CMK (cell line): ENCODE measurements around the gene RDH5.

ENCODE experiments used
- DNase-seq: peaks from one replicate; pipeline ENCODE4 v3.0.0-alpha.2; 2010; ENCODE audit warnings: low read depth

The RDH5 gene

DNA sequence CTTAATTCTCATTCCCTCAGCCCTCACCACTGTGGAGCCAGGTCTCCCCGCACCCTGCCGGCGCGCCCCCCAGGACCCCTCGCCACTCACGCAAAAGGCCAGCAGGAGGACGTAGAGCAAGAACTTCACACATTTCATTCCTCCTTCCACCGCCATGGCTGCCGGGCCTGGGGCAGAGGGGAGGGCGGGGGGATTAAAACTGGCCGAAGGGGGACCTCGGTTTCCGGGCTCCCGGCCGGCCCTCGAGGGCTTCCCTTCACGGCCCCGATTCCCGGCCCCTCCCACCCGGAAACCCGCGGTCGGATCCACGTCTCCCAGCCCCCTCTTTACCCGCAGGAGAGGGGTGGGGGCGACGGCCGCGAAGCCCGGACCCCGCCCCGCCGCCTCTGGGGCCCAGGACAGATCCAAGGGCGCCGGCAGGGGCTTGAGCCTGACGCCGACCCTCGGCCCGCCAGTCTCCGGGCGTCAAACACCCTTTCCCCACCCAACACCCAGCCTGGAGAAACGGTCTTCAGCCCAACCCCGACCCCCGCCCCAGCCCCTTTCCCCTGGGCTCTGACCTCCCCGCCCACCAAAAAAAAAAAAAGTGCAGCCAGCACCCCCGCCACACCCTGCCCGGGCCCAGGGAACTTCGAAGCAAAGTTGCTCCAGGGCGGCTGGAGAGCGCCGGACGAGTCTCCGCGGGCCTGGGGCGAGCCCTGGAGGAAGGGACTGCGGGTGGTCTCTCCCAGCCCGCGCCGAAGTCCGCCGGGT lies 8.2 kb downstream of the RDH5 start:
- no peak for DNase-seq

DNA sequence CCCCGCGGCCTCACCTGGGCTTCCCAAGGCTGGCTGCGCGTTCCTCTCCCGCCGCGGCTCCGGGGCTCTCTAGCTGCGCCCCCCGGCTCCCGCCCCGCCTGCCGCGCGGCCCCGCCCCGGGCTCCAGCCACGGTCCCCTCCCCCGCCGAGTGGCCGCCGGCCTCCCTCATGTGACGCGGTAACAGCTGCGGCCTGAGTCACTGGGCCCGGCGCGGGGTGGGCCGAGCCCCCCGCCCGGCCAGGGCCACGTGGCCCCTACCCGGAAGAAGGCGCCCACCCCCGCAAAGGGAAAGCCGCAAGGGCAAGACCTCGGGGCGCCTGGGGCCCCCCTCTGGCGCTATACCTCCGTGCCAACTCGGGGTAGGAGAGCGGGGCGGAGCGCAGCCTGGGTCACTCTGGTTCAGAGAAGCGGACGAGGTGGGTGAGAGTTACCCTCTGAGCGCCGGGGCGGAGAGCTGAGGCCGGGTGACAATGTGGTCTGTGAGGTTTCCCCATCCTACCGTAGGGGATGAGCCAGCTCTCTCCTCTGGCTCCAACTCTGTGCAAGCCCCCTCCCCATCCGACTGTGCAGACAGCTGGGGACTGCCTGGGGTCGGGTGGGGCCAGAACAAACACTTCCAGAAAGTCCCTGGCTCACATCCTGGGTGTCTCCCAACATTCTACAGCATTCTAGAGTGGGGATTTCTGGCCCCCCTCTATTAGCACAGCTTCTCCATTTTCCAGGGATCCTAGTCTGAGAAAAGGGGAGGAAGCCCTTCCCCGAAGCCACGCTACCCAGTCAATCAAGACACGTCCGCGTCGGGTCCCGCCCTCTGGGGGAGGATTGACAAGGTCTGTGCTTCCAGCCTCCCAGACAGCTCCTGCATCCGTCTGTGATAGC lies 9.0 kb downstream of the RDH5 start, which contains the start of gene CD63:
CD63 (minus strand) TSS at position 71 of the 880 bp plus-strand sequence. CDS start 668 bp downstream, outside the sequence.
- peak; percentile 80 for DNase-seq

DNA sequence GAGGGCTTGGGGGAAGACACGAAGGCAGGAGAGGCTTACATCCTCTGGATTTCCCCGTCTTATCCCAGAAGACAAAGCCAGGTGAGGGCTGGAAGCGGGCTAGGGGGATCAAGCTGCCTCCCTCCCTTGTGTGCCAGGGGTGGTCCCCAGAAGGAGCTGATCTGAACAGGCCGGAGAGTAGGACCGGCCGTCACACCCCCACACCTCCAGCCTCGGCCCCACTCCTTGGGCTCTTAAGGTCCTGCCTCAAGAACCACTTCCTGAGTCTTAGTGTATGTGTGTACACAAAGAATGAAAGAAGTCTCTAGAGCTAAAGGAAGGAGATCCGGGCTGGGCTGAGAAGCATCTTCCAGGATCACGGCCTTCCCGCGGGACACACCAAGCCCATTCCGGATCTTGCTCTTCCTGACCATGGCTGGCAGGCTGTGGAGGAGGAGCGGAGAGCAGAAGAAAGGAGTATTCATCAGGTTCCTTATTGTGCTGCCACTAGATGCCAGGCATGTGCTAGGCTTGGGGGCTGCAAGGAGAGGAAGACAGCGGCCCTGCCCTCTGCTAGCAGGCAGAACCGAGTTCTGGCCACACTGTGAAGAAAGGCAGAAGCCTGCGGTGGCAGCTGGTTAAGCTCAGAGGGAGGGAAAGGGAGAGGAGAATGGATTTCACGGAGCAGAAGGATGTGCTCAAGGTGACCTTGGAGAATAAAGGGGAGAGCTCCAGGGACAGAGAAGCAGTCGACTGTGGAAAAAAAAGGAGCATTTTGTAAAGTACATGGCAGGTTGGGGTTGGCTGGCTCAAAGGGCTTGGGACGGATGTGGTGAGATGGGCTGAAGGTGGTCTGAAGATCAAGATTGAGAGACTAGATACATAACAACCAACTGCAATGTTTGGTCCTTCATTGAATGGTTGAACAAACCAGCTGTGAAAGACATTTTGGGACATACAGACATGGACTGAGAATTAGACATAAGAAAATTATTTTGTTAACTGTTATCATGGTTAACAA lies 9.9 kb downstream of the RDH5 start:
- peak; percentile 56 for DNase-seq

DNA sequence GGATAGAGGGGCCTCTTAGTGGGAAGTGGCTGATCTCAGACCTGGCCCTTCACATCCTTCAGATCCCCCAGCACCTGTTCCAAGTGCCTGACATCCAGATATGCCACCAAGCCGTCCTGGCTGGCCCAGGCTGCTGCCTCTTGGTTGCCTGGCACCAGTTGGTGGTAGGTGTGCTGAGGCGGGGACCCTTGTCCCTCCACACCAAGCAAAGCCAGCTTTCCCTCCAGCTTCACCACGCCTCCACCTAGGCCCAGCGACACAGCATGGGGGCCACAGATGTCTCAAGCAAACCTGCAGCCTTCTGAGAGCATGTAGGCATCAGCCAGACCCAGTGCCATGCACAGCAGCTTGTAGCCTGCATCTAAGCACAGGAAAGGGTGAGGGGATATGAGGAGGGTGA lies 12.1 kb downstream of the RDH5 start:
- DNase-seq = no peak

DNA sequence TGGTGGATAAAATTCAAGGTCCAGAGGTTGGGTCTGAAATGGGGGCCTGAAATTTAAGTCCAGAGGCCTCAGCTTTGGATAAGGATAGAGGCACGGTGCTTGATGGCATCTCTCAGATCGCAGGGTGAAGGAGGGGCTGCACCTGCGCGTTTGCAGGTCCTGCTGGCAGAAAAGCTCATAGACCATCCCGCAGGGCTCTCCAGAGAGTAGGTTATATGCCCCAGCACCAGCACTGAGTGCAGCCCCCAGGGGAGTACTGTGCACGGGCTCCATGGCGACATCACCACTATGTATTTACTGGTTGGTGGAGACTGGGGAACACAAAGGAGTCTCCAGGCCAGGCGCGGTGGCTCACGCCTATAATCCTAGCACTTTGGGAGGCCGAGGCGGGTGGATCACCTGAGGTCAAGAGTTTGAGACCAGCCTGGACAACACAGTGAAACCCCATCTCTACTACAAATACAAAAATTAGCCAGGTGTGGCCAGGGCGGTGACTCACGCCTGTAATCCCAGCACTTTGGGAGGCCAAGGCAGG lies 12.9 kb downstream of the RDH5 start:
- DNase-seq = no peak

DNA sequence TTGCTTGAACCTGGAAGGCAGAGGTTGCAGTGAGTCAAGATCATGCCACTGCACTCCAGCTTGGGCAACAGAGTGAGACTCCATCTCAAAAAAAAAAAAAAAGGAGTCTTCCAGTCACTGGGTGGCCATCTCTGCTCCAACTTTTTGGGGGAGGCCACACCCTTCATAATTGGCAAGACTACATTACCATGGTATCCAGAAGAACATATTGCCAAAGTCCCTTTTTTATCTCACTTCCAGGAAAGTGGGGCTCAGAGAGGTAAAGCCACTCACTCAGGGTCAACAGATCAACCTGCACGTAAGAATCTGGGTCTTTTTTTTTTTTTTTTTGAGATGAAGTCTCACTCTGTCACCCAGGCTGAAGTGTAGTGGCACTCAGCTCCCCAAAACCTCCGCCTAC lies 13.7 kb downstream of the RDH5 start:
- no peak for DNase-seq

DNA sequence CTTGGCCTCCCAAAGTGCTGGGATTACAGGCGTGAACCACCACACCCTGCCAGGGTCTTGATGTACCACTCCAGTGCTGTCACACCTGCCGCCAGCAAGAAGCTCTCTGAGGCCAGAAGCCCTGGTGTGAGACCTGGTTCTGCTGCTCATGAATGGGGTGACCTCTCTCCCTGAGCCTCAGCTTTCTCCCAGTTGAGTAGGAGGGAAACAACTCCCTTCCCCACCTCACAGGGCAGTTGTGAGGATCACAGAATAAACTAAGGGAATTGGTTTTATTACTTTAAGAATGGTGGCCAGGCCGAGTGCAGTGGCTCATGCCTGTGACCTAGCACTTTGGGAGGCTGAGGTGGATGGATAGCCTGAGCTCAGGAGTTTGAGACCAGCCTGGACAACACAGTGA lies 14.4 kb downstream of the RDH5 start:
- no peak for DNase-seq

DNA sequence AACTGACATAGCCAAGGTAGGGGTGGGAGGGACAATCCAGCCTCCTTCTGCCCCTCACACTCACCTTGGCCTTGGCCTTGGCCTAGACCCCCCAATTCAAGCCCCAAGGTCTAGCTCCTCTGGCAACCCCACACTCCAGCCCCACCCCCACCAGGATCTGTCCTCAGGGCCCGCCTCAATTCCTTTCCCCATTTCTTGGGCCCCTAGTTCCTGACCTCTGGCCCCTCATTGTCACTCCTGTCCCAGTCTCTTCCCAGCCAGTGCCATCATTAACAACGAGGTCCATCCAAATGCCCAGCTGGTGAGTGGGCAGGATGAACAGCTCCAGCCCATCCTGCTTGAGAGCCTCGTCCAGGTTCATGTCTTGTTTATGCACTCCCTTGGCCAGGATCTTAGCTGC lies 15.9 kb downstream of the RDH5 start:
- no peak for DNase-seq

DNA sequence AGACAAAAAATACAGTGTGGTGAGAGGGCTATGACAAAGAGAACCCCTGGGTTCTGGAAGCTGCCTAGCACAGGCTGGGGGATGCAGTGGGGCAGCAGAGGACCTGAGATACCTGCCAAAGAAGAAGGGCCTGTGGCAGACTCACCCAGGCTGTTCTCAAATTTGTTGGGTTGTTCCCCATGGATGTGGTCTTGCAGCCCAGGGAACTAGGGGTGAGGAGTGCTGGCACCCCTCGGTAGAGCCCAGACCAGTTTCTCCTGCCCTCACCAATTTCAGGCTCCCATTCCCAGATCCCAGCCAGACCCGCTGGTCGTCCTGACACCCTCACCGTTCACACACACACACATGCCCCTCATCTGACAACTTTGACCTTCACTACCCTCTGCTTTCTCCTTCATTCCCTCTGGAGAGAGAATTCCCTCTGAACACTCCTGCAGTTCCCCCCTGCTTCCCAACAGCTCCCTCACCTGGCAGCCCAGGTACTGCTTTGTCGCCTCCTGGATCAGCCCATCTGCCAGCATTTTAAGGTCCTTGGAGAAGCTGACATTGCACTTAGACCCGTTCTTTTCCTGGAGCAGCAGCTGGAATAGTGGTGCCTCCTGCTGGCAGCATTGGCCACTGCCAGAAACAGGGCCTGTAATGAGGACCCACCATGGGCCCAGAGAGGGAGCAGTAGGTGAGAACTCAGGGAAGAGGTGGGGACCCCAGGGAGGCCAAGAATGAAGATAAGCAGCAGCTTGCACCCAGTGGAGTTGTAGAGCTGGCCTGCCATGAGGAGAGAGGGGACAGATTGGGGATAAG lies 16.8 kb downstream of the RDH5 start:
- no peak for DNase-seq

DNA sequence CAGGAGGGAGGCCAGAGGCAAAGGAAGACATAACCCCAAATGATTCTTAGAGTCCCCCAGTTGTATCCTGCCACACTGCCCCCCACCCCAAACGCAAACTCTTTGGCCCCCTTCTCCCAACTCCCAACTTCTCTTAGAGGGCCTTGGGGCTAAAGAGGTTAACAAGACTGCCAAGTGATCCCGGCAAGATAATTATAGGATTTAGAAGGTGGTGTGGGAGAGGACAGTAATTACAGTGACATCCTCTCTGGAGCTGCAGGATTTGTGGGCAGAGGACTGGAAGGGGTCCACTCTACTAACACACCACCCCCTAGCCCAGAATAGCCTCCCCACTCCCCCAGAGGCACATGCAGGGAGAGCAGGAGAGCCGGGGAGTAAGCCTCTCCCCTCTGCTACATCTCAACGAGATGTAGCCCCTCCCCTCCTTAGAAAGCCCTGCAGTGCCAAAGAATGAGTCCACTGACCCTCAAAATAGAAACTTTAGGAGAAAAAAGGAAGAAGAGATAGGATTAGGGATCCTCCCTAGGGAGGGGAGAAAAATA lies 17.5 kb downstream of the RDH5 start:
- DNase-seq = no peak

DNA sequence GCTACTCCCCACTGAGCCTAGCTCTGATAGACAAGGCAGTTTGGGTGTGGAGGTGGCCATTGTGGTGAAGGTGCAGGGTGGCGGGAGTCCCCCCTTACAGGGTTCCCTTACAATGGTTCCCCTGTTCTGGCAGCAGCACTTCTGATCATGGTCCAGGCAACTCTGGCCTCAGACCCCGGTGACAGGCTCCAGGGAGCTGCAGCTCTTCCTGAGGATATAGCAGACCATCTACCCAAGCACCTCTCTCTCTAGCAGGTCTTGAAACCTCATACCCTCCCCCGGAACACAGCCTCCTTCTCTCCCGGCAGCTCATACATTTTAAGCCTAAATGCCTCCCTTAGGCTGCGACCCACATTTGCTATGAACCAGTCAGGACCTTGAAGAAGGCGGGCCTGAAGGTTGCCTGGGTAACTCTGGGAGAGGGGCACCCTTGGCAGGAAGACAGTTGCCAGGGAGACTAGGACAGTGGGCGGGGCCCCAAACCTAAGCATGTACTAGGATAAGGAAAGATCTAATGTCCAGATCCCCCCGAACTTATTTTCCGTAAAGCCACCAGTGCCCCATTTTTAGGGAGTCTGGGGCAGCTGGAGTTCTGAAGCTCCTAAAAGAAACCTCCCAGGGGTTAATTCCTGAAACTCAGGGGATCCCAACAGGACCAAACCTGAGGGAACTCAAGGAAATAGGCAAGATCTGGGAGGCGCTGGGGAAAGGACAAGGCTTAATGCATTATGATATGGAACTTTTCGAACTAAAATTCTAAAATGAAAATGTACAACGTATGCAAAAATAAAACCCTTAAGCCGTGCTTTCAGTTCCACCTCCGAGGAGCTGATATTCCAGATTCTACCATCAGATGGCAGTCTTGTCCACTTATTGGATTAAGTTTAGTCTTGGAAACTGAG lies 18.2 kb downstream of the RDH5 start:
- peak; percentile 81 for DNase-seq

DNA sequence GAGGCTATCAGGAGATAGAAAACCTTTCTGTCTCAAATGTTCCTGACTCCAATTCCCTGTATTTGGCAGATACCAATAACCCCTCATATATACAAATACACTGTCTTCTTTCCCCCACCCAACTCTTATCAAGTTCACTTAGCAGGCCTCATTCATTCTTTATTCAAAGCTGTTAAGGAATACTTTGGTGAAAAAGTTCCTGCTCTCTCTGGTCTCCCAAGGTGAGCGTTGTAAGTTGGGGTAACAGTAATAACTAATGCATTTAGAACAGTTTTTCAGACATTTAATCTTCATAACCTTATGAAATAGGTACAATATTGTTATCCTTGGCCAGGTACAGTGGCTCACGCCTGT lies 18.8 kb downstream of the RDH5 start:
- DNase-seq = no peak

DNA sequence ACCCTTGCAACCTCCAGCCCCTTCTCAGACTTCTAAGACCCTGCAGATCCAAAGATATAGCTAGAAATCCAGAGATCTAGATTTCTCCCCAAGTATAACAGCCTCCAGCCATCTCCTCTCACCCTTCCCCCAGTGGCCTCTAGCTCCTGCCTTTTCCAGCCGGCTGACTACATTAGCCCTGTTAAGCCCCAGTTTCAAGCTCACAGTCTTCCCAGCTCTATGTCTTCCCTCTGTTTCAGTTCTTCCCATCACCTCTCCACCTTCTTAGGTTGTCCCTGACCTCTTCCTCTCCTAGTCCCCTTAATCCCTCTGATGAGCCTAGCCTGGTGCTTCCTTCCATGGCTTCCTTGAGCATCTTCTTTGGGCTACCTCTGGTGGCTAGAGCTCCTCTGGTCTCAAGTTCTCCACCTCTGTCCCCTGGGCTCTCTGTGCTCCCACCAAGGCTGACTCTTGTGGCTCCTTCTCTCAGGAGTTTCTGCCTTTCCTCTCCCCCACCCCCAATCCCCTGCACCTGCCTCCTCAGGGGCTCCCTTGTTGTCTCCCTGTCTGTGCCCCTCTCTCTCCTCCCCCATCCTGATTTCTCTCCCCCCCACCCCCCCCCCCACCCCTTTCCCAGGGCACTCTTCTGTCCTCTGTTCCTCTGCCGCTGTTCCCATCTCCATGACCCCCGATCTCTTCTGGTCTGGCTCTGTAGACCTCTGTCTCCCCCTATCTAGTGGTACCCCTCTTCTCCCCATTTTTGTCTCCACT lies 21.9 kb downstream of the RDH5 start:
- DNase-seq = no peak

DNA sequence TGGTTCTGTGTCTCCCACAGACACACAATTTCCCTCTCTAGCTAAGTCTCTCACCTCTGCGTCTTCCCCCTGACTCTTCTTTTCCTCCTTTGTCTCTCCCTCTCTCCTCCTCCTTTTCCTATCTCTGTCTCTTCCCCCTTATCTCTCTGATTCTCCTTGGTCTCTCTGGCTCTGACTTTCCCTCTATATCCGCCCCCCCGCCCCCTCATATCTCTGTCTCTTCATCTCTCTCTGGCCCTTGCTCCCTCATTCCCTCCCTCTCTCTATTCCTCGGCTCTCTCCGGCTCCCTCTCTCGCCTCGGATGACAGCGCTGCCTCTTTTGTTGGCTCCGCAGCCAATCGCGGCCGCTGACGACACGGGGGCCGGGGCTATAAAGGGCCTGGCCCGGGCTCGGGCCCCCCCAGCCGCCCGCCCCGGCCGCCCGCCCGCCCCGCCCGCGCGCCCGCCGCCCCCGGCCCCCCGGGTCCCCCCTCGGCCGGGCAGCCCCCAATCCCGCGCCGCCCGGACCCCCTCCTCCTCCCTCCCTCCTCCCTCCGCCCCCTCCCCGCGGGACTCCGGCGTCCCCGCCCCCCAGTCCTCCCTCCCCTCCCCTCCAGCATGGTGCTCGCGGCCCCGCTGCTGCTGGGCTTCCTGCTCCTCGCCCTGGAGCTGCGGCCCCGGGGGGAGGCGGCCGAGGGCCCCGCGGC lies 22.7 kb downstream of the RDH5 start, which contains the start of gene GDF11:
GDF11 (plus strand) TSS at position 404 of the 687 bp plus-strand sequence; CDS start at position 599, 195 bp downstream.
- no peak for DNase-seq

DNA sequence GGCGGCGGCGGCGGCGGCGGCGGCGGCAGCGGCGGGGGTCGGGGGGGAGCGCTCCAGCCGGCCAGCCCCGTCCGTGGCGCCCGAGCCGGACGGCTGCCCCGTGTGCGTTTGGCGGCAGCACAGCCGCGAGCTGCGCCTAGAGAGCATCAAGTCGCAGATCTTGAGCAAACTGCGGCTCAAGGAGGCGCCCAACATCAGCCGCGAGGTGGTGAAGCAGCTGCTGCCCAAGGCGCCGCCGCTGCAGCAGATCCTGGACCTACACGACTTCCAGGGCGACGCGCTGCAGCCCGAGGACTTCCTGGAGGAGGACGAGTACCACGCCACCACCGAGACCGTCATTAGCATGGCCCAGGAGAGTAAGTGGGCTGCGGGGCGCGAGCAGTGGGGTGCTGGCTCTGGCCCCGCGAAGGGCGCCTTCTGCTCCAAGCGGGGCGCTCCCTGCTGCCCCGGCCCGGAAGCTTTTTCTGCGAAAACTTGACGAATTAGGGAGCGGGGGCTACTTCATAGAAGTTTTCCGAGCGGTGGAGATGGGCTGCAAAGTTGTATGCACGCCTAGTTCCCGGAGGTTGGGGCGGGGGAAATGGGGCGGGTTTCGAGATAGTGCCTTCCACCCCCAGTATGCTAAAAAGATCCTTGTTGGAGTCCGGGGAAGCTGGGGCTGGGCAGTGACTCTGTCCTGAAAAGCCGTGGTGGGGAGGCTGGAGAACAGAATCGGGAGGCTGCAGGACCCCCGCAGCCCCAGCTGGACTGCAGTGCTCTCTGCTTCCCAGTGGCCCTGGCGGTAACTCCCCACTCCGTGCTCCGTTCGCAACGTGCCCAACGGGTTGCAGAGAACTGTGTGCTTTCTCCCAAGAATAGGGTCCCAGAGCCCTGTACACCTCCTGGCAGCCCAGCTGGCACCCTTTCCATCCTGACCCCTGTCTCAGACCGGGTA lies 23.5 kb downstream of the RDH5 start:
- DNase-seq = no peak

DNA sequence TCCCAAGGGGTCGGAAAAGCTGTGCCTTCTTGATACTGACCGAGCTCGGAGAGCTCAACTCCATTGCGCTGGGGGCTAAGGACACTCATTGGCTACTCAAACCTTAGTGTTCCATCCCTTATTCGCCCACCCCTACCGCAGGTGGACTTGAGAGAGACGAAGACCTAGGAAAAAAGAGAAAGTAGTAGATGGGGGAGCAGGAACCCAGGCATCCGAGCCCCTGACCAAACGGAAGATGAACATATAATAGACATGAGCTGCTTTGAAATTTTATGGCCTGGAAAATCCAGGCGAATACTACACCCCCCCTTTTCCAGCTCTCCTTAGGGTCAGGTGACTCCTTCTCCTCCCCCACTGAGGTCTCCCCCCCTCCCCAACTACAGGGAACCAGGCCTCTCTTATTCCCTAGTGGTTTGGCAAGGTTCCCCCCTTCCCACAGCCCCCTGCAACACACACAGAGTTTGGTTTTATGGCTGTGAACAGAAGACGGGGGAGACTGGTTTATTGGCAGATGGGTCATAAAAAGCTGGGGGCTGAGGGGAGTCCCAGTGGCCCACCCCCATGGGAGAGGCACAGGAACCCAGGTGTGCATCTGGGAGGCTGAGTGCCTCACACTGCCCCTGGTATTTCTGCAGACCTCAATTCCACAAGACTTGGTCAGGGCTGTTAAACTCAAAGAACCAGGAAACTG lies 24.3 kb downstream of the RDH5 start:
- DNase-seq = no peak
